Activated CD8-positive, alpha-beta memory T cell treated with anti-CD3 and anti-CD28 coated beads, Interleukin-2, amount 50 U/mL, for 1 hour (primary cell): ENCODE measurements around the gene FUT4.
"Not testable (repeated sequence)": the region's sequence is repeated elsewhere in the genome, so short reads cannot be mapped to it uniquely, and the experiment has no call there.

Experiments used
- DNase-seq: peaks from one replicate; pipeline ENCODE4 v3.0.0-alpha.2; 2020; ENCODE audit errors: extremely low read depth

Gene FUT4

DNA sequence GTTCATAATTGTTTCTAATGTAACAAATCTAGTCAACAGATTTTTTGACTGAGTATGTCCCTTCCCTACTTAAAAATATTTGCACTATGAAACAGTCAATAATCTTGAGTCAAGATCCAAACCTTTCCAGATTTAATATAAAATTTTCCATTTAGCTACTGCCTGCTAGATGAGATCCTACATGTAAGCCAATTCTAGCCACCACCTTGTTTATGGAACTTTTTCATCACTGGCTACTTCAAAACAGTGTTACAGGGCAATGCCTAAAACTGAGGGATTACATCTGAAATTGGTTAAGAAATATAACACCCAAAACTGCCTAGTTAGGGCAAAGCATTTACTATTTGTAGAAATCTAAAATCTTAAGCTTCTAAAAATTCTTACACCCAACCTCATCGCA lies 10.5 kb upstream of the FUT4 start:
- no peak for DNase-seq

DNA sequence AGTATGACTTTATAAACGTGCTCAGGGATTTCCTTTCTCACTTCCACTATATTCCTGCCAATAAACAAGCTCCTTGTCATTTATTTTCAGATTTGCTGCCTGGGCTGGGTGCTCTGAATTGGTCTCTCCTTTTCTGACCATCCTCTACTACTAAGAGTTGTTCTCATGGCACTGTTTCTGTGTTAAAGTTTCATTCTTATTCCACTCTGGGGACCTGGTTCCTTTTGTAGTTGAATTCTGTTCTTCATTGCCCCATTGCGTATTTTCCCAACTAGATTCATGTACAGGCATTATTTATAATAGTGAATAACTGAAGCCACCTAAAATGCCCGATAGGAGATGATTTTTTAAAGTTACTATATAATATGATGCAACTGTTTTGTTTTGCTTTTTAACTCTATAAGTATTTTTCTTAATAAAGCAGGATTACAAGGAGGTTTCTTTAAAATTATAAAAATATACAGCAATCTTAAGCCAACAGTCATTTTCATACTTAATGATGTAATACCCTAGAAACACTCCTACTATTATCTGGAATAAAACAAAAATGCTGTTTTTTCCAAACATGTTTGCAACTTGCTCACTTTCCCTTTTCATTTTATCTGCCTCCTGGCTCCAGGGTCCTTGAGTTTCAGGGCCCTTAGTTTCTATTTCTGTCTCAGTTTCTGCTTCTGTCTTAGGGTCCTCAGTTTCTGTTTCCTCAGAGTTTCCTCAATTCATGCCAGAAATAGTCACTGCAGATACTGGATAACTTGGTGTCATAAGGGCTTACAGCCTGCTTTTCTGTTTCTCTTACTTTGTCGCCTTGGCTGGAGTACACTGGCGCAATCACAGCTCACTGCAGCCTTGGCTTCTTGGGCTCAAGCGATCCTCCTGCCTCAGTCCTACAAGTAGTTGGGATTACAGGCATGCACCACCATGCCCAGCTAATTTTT lies 9.8 kb upstream of the FUT4 start:
- no peak for DNase-seq

DNA sequence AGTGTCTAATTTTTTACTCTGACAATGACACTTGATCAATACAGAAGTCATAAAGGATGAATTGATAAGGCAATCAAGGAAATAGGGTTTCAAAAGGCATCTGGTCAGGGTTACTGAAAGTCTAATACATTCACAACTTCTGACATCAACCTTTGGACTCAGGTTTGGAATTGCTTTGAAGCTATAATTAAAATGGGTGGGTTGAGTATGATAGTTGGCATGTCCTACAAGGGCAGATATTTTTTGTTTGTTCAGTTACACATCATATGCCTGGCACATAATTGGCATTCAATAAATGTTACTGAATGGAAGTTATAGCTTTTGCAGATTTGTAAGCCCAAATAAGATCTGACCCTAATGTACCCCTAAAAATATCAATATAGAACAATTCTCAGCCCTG lies 7.3 kb upstream of the FUT4 start:
- DNase-seq: no peak

DNA sequence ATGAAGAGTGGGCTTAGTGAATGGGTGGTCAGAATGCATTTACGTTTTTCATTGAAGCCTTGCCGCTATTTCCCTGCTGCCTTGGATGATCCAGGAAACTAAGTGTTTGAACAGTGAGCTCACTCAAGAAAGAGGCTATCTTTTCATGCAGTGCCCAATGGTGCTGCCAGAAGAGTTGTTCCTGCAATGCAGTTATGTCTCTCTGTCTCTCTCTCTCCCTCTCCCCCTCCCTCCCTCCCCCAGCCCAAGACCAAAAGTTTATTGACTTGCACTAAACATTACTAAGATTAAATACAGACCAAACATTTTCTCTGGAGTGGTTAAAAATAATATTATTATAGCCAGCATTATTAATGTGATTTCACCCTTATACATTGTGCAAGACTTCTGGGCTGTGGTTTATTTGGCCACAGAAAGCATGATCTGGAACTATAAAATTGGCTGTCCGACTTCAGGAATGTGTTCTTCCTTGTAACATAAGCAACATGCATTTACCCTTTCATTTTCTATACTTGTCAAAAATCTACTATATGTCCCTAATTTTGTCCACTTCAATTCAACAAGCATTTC lies 6.6 kb upstream of the FUT4 start:
- no peak for DNase-seq

DNA sequence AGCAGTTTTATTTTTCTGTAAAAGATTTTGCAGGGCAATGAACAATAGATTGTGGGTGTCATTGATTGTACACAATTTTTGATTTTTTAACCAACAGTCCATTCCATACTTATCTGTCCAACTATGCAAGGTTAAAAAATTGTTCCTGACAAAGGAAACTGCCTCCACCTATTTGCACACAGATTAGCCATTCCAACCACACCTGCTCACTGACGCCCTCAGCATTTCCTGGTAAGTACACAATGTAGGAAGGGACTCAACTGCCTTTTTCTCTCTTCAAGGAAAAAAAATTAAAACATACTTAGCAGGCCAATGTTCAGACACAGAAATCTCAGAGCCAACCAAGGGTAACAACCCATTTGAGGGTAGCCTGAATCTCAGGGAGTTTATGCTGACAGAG lies 4.3 kb upstream of the FUT4 start:
- no peak for DNase-seq

DNA sequence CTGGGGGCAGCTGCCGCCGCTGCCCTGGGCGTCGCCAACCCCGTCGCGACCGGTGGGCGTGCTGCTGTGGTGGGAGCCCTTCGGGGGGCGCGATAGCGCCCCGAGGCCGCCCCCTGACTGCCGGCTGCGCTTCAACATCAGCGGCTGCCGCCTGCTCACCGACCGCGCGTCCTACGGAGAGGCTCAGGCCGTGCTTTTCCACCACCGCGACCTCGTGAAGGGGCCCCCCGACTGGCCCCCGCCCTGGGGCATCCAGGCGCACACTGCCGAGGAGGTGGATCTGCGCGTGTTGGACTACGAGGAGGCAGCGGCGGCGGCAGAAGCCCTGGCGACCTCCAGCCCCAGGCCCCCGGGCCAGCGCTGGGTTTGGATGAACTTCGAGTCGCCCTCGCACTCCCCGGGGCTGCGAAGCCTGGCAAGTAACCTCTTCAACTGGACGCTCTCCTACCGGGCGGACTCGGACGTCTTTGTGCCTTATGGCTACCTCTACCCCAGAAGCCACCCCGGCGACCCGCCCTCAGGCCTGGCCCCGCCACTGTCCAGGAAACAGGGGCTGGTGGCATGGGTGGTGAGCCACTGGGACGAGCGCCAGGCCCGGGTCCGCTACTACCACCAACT lies 1.0 kb downstream of the FUT4 start:
- DNase-seq: no peak

DNA sequence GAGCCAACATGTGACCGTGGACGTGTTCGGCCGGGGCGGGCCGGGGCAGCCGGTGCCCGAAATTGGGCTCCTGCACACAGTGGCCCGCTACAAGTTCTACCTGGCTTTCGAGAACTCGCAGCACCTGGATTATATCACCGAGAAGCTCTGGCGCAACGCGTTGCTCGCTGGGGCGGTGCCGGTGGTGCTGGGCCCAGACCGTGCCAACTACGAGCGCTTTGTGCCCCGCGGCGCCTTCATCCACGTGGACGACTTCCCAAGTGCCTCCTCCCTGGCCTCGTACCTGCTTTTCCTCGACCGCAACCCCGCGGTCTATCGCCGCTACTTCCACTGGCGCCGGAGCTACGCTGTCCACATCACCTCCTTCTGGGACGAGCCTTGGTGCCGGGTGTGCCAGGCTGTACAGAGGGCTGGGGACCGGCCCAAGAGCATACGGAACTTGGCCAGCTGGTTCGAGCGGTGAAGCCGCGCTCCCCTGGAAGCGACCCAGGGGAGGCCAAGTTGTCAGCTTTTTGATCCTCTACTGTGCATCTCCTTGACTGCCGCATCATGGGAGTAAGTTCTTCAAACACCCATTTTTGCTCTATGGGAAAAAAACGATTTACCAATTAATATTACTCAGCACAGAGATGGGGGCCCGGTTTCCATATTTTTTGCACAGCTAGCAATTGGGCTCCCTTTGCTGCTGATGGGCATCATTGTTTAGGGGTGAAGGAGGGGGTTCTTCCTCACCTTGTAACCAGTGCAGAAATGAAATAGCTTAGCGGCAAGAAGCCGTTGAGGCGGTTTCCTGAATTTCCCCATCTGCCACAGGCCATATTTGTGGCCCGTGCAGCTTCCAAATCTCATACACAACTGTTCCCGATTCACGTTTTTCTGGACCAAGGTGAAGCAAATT lies 1.8 kb downstream of the FUT4 start:
- DNase-seq: no peak

DNA sequence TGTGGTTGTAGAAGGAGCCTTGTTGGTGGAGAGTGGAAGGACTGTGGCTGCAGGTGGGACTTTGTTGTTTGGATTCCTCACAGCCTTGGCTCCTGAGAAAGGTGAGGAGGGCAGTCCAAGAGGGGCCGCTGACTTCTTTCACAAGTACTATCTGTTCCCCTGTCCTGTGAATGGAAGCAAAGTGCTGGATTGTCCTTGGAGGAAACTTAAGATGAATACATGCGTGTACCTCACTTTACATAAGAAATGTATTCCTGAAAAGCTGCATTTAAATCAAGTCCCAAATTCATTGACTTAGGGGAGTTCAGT lies 2.4 kb downstream of the FUT4 start:
- DNase-seq: no peak

DNA sequence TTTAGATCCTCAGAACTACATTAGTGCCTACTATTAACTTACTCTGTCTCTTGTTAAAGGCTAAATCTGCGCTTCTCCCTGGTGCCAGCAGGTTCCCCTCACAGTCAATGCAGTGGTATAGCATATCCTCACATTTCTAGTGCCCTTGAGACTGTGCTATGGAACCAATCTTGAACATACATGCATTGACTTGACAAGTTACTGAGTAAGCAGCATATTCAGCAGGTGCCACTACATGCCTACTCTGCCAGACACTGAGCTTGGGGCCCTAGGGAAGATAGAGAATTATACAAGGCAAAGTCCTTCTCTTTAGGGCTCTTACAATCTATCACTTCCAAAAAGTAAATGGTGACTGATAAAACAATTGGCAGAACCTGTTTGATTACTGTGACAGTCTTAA lies 3.2 kb downstream of the FUT4 start:
- DNase-seq: no peak

DNA sequence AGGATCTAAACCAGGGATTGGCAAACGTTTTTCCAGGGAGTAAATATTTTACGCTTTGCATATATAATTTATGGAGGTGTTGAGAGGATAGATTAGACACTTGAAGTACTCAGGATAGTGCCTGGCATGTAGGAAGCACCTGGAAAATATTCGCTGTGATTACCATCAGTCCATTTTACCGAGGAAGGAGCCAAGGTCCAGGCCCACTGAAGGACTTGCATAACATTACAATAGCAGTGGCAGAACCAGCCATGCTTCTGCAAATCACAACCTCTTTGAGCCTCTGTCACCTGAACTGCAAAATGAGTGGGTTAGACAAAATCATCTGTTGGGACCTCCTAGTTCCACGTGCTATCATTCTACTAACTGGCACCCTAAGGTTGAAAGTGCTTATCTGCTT lies 5.4 kb downstream of the FUT4 start:
- DNase-seq: no peak

DNA sequence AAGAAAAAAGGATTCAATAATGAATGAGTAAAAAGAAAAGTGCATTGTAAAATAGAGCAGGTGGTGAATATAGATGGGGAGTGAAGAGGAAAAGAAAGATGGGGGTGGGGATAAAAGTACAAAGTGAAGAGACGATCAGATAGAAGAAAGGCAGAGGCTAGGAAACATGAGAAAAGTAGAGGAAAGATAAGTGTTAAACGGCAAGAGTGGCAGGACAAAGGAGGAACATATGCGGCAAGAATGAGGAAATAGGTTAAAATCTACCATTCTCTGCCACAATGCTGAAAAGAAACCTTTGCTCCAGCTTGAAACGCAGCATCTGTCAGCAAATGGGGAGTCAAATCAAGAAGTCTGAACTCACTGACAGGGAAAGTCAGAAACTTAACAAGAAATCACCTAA lies 6.8 kb downstream of the FUT4 start:
- no peak for DNase-seq

DNA sequence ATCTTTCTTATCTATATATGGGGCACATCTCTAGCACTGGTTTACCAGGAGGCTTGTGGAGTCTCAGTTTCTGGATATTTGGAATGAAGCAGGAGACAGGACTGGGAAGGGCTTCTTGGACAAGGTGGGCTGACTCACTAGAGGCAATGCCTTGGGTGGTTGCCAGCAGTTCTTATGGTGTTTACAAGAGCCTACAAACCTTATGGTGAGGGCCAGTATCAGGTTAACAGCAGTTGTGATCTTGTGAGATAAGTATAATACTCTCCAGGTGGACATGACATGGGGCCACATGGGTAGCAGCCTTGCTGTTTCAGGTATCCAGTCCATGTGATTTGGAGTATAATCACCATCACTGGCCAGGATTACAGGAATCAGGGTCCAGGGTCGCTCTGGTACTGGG lies 10.2 kb downstream of the FUT4 start:
- no peak for DNase-seq

DNA sequence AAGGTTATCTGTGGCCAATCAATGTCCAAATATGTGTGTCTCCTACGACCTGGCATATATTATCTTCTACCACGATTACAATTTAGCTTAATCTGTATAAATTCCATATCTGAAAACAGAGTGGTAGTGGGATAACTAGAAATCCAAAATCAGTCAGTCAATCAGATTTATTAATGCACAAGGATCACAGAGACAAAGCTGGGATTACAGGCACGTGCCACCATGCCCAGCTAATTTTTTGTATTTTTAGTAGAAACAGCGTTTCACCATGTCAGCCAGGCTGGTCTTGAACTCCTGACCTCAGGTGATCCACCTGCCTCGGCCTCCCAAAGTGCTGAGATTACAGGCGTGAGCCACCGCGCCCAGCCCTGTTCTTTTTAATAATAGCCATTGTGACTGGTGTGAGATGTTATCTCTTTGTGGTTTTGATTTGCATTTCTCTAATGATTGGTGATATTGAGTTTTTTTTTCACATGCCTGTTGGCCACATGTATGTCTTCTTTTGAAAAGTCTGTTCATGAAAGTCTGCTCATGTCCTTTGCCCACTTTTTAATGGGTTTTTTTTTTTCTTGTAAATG lies 12.1 kb downstream of the FUT4 start:
- DNase-seq: not testable (repeated sequence)

DNA sequence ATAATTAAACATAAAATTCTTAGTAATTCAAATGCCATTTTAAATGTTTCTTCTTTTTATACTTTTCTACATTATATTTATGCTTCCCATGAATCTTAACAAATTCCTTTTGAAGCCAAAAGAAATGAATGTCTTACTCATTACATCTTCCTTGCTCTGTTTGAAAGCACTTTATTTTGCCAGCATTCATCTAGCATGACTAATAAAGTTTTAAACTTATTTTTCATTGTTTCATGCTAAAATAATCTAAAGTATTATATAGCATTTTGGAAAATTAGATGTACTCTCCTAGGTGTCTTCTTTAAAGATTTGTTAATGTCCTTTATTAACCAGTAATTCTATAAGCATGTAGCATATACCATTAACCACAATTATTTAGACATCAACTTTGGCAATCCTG lies 13.7 kb downstream of the FUT4 start:
- no peak for DNase-seq

DNA sequence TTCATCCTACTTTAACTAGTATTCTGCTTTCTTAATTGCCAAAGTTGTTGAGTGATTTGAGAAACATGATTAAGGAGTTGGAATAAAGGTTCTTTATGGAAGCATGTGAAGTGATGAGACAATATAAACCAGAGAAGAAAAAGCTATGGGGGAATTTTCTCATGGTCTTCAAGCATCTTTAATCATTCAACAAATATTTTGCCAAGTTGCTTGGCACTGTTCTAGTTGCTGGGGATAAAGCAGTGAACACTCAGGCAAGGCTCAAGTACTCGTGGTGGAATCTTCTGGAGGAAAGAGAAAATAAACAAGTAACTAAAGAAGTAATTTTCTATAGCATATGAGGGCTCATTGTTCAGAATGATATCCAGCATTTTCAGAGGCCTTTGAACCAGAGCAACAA lies 14.3 kb downstream of the FUT4 start:
- DNase-seq: no peak

DNA sequence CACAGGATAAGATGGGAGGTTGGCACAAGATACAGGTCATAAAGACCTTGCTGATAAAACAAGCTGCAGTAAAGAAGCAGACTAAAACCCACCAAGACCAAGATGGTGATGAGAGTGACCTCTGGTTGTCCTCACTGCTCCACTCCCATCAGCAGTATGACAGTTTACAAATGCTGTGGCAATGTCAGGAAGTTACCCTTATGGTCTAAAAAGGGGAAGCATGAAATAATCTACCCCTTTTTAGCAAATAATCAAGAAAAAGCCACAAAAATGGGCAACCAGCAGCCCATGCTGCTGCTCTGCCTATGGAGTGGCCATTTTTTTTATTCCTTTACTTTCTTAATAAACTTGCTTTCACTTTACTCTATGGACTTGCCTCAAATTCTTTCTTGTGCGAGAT lies 14.7 kb downstream of the FUT4 start:
- no peak for DNase-seq

DNA sequence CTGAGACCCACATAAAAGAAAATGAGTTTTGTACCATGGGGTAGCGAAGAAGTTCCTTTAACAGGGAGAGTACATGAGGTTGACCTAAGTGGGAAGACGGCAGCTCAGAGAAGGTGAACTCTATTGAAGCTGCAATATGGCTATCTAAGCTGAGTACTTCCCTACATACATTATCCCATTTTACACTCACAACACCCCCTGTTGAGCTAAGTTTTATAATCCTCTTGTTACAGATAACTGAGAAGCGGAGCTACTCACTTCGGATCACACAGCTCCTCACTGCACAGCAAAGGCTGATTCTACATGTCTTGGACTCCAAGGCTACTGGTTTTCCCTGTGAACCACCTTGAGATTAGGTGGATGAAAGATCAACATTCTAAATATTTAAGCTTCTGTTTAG lies 15.2 kb downstream of the FUT4 start:
- no peak for DNase-seq

DNA sequence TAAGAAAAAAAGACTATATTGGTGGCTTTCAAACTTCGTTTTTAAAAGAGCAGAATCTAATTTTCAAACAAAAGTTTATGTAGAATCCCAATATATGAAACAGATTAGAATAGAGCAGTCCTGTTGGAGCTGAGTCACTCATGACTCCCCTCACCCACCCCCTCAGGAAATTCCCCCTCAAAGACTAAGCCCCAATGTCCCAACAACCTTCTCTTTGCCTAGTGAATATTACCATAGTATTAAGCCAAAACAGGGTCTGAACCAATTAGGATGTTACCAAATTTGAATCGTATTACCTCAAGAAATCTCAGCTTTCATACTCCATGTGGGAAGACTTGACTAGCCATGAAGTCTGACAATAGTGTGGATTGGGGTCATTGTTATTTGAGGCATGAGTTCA lies 15.6 kb downstream of the FUT4 start:
- no peak for DNase-seq

DNA sequence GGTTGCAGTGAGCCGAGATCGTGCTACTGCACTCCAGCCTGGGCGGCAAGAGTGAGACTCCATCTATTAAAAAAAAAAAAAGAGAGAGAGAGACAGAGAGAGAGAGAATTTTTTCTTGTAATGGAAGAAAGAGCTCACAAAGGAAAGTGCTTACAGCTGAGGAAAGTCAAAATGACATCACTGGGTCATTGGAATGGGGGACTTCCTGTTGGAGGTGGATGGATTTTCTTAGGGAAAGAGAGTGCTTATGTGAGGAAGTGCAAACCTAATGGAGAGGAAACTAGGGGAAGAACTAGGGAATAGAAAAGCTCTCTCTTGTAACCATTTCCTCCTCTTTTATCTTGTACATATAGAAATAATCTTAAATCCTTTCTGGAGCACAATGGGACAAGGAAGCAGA lies 17.1 kb downstream of the FUT4 start:
- no peak for DNase-seq

DNA sequence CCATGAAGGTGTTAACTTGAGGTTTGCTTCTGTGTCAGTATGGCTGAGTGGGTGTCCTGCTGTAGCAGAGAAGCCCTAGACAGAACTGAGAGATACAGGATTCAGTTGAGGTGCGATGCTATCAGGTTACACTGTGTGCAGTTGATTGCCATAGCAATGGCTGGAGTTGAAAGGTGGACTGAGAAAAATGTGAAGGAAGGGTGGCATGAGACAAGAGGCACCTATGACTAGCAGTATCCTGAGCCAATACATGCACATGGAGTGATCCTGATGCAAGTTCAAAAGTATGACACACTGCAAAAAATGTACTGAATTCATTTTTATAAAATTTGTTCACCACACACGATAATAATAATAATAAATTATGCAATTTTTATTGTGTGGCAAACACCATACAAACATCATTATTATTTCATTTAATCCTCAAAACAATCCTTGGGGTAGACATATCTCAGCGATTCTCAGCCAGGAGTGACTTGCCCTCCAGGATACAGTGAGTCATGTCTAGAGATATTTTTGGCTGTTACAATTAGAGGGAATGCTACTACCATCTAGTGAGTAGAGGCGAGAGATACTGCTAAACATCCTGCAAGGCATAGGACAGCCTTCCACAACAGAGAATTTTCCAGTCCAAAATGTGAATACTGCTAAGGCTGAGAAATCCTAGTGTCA lies 19.6 kb downstream of the FUT4 start:
- DNase-seq: no peak

DNA sequence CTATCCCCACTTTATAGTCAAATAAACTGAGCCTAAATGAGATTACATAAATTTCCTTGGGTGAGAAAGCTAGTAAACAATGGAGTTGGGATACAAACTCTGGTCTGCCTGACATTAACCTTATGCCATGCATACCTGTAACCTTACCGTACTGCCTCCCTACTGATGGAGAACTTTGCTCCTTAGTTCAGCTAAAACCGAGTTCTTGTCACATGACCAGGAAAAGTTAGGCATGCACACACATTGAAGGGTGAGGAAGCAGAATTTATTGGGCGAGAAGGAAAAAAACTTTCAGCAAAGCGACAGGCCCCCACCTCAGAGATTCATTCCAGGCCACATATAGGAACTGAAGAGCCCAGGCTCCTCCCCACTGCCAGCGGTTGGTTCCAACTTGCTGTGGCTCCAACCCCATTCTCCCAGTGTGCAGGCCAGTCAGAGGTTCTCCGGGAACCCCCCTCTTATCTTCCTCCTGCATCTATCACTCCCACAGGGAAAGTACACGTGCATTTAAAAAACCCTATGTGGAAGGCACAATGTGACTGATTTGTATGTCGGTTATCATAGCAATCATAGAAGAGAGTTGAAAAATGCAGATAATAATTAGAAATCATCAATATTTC lies 20.2 kb downstream of the FUT4 start:
- no peak for DNase-seq
